ENCODE data around the gene SARNP. TPM values are rescaled to one million over a fixed set of nuclear protein-coding genes. Genes with fewer than 3 reads are reported as not detected.

The SARNP gene
- total RNA-seq, 2 experiments from 2014 or later, result 96.8 to 98.6 TPM

GRCh38 chr12:55743406-55744339 lies 73.9 kb downstream of the SARNP start:
- peak overlapping the region; percentile 84 for H3K4me3 Mint-ChIP-seq
- ATAC-seq (peak; percentile 46), DNase-seq (peak; percentile 72)
- peaks cover 8% of the 10 kb centered on the region for H3K27me3 Mint-ChIP-seq
- H3K27ac Mint-ChIP-seq, result peak overlapping the region; percentile 26
- H3K9me3 Mint-ChIP-seq (ENCODE audit: low read depth), result no peaks in the 10 kb centered on the region
- CTCF ChIA-PET, result interaction anchor here (0.7 to 3.1 kb wide), 14 partner anchors 9 to 195 kb away, joined by 3 to 17 read pairs (median 4); partner anchors contain the start of gene DNAJC14
- H3K4me1 Mint-ChIP-seq, result peaks cover 31% of the 10 kb centered on the region
- peaks cover 6% of the 10 kb centered on the region for H3K36me3 Mint-ChIP-seq

- CTCF ChIA-PET, result interaction anchor here (0.7 to 3.1 kb wide), 10 partner anchors 10 to 197 kb away, joined by 3 to 17 read pairs (median 6); no protein-coding TSS in a partner anchor
- Mint-ChIP-seq H3K4me3 (peak within 1 kb of the TSS; percentile 84), H3K27ac (peak within 1 kb of the TSS; percentile 41), H3K36me3 (peaks cover 4% of the 10 kb centered on the region), H3K27me3 (peaks cover 8% of the 10 kb centered on the region), H3K4me1 (peaks cover 36% of the 10 kb centered on the region), H3K9me3 (ENCODE audit: low read depth) (no peaks in the 10 kb centered on the region)
- peak; percentile 83 for DNase-seq
- peak; percentile 69 for ATAC-seq
Measured at GRCh38 chr12:55742719-55743405, 74.7 kb downstream of the SARNP start, which contains the start of gene GDF11. Gene GDF11, plus strand, starts transcription at chr12:55743122. Its CDS starts 195 bp downstream, at chr12:55743317.

DNA sequence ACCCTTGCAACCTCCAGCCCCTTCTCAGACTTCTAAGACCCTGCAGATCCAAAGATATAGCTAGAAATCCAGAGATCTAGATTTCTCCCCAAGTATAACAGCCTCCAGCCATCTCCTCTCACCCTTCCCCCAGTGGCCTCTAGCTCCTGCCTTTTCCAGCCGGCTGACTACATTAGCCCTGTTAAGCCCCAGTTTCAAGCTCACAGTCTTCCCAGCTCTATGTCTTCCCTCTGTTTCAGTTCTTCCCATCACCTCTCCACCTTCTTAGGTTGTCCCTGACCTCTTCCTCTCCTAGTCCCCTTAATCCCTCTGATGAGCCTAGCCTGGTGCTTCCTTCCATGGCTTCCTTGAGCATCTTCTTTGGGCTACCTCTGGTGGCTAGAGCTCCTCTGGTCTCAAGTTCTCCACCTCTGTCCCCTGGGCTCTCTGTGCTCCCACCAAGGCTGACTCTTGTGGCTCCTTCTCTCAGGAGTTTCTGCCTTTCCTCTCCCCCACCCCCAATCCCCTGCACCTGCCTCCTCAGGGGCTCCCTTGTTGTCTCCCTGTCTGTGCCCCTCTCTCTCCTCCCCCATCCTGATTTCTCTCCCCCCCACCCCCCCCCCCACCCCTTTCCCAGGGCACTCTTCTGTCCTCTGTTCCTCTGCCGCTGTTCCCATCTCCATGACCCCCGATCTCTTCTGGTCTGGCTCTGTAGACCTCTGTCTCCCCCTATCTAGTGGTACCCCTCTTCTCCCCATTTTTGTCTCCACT lies 75.4 kb downstream of the SARNP start:
- Mint-ChIP-seq H3K4me3 (peak overlapping the region; percentile 74), H3K9me3 (ENCODE audit: low read depth) (no peaks in the 10 kb centered on the region), H3K36me3 (no peaks in the 10 kb centered on the region), H3K27ac (peak overlapping the region; percentile 41), H3K4me1 (peaks cover 44% of the 10 kb centered on the region), H3K27me3 (peaks cover 8% of the 10 kb centered on the region)
- CTCF ChIA-PET, result interaction anchor here (0.9 to 6.2 kb wide), 5 partner anchors 10 to 197 kb away, joined by 3 to 66 read pairs (median 17); partner anchors contain the start of genes DGKA and PYM1
- no peak for DNase-seq
- ATAC-seq, result no peak

DNA sequence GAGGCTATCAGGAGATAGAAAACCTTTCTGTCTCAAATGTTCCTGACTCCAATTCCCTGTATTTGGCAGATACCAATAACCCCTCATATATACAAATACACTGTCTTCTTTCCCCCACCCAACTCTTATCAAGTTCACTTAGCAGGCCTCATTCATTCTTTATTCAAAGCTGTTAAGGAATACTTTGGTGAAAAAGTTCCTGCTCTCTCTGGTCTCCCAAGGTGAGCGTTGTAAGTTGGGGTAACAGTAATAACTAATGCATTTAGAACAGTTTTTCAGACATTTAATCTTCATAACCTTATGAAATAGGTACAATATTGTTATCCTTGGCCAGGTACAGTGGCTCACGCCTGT lies 78.5 kb downstream of the SARNP start:
- Mint-ChIP-seq H3K9me3 (ENCODE audit: low read depth) (no peaks in the 10 kb centered on the region), H3K27me3 (peaks cover 8% of the 10 kb centered on the region), H3K36me3 (no peaks in the 10 kb centered on the region), H3K27ac (no peak overlapping the region), H3K4me1 (peaks cover 33% of the 10 kb centered on the region), H3K4me3 (peak overlapping the region; percentile 80)
- CTCF ChIA-PET, result interaction anchor here (0.9 to 9.1 kb wide), 55 partner anchors 9 to 731 kb away, joined by 3 to 233 read pairs (median 6); partner anchors contain the start of genes ANKRD52, BLOC1S1, CD63 and DGKA
- no peak for ATAC-seq
- DNase-seq, result no peak

DNA sequence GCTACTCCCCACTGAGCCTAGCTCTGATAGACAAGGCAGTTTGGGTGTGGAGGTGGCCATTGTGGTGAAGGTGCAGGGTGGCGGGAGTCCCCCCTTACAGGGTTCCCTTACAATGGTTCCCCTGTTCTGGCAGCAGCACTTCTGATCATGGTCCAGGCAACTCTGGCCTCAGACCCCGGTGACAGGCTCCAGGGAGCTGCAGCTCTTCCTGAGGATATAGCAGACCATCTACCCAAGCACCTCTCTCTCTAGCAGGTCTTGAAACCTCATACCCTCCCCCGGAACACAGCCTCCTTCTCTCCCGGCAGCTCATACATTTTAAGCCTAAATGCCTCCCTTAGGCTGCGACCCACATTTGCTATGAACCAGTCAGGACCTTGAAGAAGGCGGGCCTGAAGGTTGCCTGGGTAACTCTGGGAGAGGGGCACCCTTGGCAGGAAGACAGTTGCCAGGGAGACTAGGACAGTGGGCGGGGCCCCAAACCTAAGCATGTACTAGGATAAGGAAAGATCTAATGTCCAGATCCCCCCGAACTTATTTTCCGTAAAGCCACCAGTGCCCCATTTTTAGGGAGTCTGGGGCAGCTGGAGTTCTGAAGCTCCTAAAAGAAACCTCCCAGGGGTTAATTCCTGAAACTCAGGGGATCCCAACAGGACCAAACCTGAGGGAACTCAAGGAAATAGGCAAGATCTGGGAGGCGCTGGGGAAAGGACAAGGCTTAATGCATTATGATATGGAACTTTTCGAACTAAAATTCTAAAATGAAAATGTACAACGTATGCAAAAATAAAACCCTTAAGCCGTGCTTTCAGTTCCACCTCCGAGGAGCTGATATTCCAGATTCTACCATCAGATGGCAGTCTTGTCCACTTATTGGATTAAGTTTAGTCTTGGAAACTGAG lies 79.2 kb downstream of the SARNP start:
- DNase-seq, result peak; percentile 93
- peak; percentile 75 for ATAC-seq
- Mint-ChIP-seq H3K27me3 (peaks cover 8% of the 10 kb centered on the region), H3K4me1 (peaks cover 31% of the 10 kb centered on the region), H3K9me3 (ENCODE audit: low read depth) (no peaks in the 10 kb centered on the region), H3K27ac (peak overlapping the region; percentile 88), H3K36me3 (no peaks in the 10 kb centered on the region), H3K4me3 (peak overlapping the region; percentile 80)
- CTCF ChIA-PET, result interaction anchor here (0.6 to 9.1 kb wide), 69 partner anchors 9 to 732 kb away, joined by 3 to 233 read pairs (median 4); partner anchors contain the start of genes ANKRD52, BLOC1S1, CD63 and DGKA

DNA sequence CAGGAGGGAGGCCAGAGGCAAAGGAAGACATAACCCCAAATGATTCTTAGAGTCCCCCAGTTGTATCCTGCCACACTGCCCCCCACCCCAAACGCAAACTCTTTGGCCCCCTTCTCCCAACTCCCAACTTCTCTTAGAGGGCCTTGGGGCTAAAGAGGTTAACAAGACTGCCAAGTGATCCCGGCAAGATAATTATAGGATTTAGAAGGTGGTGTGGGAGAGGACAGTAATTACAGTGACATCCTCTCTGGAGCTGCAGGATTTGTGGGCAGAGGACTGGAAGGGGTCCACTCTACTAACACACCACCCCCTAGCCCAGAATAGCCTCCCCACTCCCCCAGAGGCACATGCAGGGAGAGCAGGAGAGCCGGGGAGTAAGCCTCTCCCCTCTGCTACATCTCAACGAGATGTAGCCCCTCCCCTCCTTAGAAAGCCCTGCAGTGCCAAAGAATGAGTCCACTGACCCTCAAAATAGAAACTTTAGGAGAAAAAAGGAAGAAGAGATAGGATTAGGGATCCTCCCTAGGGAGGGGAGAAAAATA lies 79.9 kb downstream of the SARNP start:
- CTCF ChIA-PET, result interaction anchor here (0.6 to 9.1 kb wide), 46 partner anchors 9 to 617 kb away, joined by 3 to 233 read pairs (median 6); partner anchors contain the start of genes BLOC1S1, CD63, DGKA and MYL6
- Mint-ChIP-seq H3K4me3 (peak overlapping the region; percentile 80), H3K4me1 (peaks cover 30% of the 10 kb centered on the region), H3K27ac (peak overlapping the region; percentile 88), H3K36me3 (no peaks in the 10 kb centered on the region), H3K9me3 (ENCODE audit: low read depth) (no peaks in the 10 kb centered on the region), H3K27me3 (peaks cover 8% of the 10 kb centered on the region)
- peak; percentile 22 for ATAC-seq
- DNase-seq, result no peak

DNA sequence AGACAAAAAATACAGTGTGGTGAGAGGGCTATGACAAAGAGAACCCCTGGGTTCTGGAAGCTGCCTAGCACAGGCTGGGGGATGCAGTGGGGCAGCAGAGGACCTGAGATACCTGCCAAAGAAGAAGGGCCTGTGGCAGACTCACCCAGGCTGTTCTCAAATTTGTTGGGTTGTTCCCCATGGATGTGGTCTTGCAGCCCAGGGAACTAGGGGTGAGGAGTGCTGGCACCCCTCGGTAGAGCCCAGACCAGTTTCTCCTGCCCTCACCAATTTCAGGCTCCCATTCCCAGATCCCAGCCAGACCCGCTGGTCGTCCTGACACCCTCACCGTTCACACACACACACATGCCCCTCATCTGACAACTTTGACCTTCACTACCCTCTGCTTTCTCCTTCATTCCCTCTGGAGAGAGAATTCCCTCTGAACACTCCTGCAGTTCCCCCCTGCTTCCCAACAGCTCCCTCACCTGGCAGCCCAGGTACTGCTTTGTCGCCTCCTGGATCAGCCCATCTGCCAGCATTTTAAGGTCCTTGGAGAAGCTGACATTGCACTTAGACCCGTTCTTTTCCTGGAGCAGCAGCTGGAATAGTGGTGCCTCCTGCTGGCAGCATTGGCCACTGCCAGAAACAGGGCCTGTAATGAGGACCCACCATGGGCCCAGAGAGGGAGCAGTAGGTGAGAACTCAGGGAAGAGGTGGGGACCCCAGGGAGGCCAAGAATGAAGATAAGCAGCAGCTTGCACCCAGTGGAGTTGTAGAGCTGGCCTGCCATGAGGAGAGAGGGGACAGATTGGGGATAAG lies 80.5 kb downstream of the SARNP start:
- peak; percentile 51 for ATAC-seq
- DNase-seq, result peak; percentile 83
- H3K9me3 Mint-ChIP-seq (ENCODE audit: low read depth), result no peaks in the 10 kb centered on the region
- peak overlapping the region; percentile 58 for H3K4me3 Mint-ChIP-seq
- peak overlapping the region; percentile 88 for H3K27ac Mint-ChIP-seq
- CTCF ChIA-PET, result interaction anchor here (0.8 to 9.1 kb wide), 24 partner anchors 8 to 485 kb away, joined by 3 to 233 read pairs (median 16); partner anchors contain the start of genes BLOC1S1, CD63, DGKA and ORMDL2
- H3K36me3 Mint-ChIP-seq, result no peaks in the 10 kb centered on the region
- peaks cover 31% of the 10 kb centered on the region for H3K4me1 Mint-ChIP-seq
- H3K27me3 Mint-ChIP-seq, result peaks cover 3% of the 10 kb centered on the region

DNA sequence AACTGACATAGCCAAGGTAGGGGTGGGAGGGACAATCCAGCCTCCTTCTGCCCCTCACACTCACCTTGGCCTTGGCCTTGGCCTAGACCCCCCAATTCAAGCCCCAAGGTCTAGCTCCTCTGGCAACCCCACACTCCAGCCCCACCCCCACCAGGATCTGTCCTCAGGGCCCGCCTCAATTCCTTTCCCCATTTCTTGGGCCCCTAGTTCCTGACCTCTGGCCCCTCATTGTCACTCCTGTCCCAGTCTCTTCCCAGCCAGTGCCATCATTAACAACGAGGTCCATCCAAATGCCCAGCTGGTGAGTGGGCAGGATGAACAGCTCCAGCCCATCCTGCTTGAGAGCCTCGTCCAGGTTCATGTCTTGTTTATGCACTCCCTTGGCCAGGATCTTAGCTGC lies 81.4 kb downstream of the SARNP start:
- no peak overlapping the region for H3K4me3 Mint-ChIP-seq
- no peaks in the 10 kb centered on the region for H3K27me3 Mint-ChIP-seq
- no peaks in the 10 kb centered on the region for H3K9me3 Mint-ChIP-seq (ENCODE audit: low read depth)
- CTCF ChIA-PET, result interaction anchor here (1.3 to 9.1 kb wide), 7 partner anchors 7 to 384 kb away, joined by 4 to 233 read pairs (median 45); partner anchors contain the start of genes BLOC1S1, CD63, DGKA and PYM1
- no peaks in the 10 kb centered on the region for H3K36me3 Mint-ChIP-seq
- peaks cover 32% of the 10 kb centered on the region for H3K4me1 Mint-ChIP-seq
- no peak overlapping the region for H3K27ac Mint-ChIP-seq
- ATAC-seq (no peak), DNase-seq (no peak)

- Mint-ChIP-seq H3K9me3 (ENCODE audit: low read depth) (no peaks in the 10 kb centered on the region), H3K4me3 (no peak overlapping the region), H3K27me3 (no peaks in the 10 kb centered on the region), H3K36me3 (no peaks in the 10 kb centered on the region), H3K27ac (no peak overlapping the region), H3K4me1 (peaks cover 47% of the 10 kb centered on the region)
- no peak for DNase-seq
- ATAC-seq, result no peak
- CTCF ChIA-PET, result interaction anchor here (1.0 to 9.1 kb wide), 2 partner anchors 14 to 86 kb away, joined by 3 to 233 read pairs; partner anchors contain the start of genes BLOC1S1 and RDH5
Measured at GRCh38 chr12:55734595-55734994, 82.9 kb downstream of the SARNP start.

GRCh38 chr12:55733858-55734257 lies 83.7 kb downstream of the SARNP start:
- Mint-ChIP-seq H3K27ac (no peak overlapping the region), H3K36me3 (no peaks in the 10 kb centered on the region), H3K27me3 (no peaks in the 10 kb centered on the region), H3K4me3 (no peak overlapping the region), H3K9me3 (ENCODE audit: low read depth) (no peaks in the 10 kb centered on the region), H3K4me1 (peaks cover 45% of the 10 kb centered on the region)
- CTCF ChIA-PET, result interaction anchor here (9.1 kb wide), 1 partner anchor 13 kb away, joined by 233 read pairs; the partner anchor contains the start of genes BLOC1S1 and RDH5
- ATAC-seq (no peak), DNase-seq (no peak)

Data from activated CD8-positive, alpha-beta memory T cell treated with anti-CD3 and anti-CD28 coated beads, Interleukin-2, amount 10 ng/mL, durations not matched to agents 7 days and 5 days (primary cell).